Measurements from ENCODE around the gene PPP2R2D. TPM values are rescaled to one million over a fixed set of nuclear protein-coding genes. Genes with fewer than 3 reads are reported as not detected.

The PPP2R2D gene
- total RNA-seq, 4 donors from 2014 or later, result 18.6 to 27.5 (median 22.1) TPM

- no peak for TF ChIP-seq CTCF (IDR thresholded peaks at IDR 0.05)
- TF ChIP-seq POLR2A (IDR thresholded peaks at IDR 0.05), result no peak
- no peak for DNase-seq
- intact Hi-C loops (cut with DNase I), result no loop called here
Measured at GRCh38 chr10:132007681-132008080, 106.9 kb downstream of the PPP2R2D start.

More at GRCh38 chr10:132007681-132008080, 106.9 kb downstream of the PPP2R2D start:
- Histone ChIP-seq H3K27me3 (peaks cover 0 to 29% (median 0%) of the 10 kb centered on the region in 4 donors), H3K9me3 (peaks cover 0 to 7% (median 0%) of the 10 kb centered on the region in 3 donors), H3K4me3 (no peak overlapping the region), H3K36me3 (no peaks in the 10 kb centered on the region), H3K4me1 (no peaks in the 10 kb centered on the region), H3K27ac (no peak overlapping the region)
- WGBS, 2 donors, result 88 to 89% methylated on average over 9 to 10 of the region's 10 CpGs

Other genes starting within 250 kb of the PPP2R2D start
- gene BNIP3, start 80.9 kb downstream of the PPP2R2D start, total RNA-seq, result 10 to 100 TPM; 35.2 to 83.8 (median 73.9) TPM
- gene JAKMIP3, start 164.9 kb downstream of the PPP2R2D start, total RNA-seq, result under 1 TPM in 3 of 4 donors, not detected in 1; 0.04 to 0.19 (median 0.13) TPM